Suprapubic skin (tissue), 3 donors: ENCODE data around the gene REG4.

ENCODE experiments used
- POLR2A ChIP-seq, 2 donors: fragments of 450-650 bp; IDR thresholded peaks; one replicate each; pipeline ENCODE4 v1.6.1; 2017; ENCODE audit warnings: antibody characterized with exemption in 2 of 2, mild to moderate bottlenecking in 2 of 2, moderate library complexity in 2 of 2
- TF ChIP-seq, protein P1 (sequence below), 2 donors: fragments of 200-600 bp in 1 of 2; fragments of 450-650 bp in 1 of 2; sonication (generic) in 1 of 2; IDR thresholded peaks; one replicate each; pipeline ENCODE4 v1.5.1; 2016 to 2019; ENCODE audit warnings: antibody characterized with exemption in 2 of 2, mild to moderate bottlenecking in 1 of 2, moderate library complexity in 1 of 2

- TF ChIP-seq, protein P1, sequence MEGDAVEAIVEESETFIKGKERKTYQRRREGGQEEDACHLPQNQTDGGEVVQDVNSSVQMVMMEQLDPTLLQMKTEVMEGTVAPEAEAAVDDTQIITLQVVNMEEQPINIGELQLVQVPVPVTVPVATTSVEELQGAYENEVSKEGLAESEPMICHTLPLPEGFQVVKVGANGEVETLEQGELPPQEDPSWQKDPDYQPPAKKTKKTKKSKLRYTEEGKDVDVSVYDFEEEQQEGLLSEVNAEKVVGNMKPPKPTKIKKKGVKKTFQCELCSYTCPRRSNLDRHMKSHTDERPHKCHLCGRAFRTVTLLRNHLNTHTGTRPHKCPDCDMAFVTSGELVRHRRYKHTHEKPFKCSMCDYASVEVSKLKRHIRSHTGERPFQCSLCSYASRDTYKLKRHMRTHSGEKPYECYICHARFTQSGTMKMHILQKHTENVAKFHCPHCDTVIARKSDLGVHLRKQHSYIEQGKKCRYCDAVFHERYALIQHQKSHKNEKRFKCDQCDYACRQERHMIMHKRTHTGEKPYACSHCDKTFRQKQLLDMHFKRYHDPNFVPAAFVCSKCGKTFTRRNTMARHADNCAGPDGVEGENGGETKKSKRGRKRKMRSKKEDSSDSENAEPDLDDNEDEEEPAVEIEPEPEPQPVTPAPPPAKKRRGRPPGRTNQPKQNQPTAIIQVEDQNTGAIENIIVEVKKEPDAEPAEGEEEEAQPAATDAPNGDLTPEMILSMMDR (IDR thresholded peaks at IDR 0.05) = no peak
- TF ChIP-seq POLR2A (IDR thresholded peaks at IDR 0.05) = no peak
Observed at GRCh38 chr1:119779869-119780356, 31.3 kb downstream of the REG4 start.
